Measurements from ENCODE around the gene LIN52.

LIN52 gene

DNA sequence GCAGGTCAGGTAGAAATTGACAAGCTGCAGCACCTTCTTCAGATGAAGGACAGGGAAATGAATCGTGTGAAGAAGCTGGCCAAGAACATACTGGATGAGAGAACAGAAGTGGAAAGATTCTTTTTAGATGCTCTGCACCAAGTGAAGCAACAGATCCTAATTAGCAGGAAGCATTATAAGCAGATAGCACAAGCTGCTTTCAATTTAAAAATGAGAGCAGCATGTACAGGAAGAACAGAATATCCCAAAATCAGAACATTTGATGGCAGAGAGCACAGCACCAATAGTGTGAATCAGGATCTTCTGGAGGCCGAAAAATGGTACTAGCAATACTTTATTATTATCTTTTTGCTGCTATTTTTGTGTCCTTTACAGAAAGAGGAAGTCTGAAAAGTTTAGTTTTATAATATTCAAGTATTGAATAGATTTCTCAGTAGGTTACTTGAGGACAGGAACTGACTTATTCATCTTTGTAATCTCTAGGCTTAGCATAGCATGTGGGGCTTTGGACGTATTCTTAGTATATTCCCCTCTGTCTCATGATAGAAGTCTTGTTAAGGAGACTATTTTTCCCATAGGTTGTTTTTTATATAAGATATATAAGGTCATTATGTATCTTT lies 34.8 kb upstream of the LIN52 start:
- TF ChIP-seq, protein P1, sequence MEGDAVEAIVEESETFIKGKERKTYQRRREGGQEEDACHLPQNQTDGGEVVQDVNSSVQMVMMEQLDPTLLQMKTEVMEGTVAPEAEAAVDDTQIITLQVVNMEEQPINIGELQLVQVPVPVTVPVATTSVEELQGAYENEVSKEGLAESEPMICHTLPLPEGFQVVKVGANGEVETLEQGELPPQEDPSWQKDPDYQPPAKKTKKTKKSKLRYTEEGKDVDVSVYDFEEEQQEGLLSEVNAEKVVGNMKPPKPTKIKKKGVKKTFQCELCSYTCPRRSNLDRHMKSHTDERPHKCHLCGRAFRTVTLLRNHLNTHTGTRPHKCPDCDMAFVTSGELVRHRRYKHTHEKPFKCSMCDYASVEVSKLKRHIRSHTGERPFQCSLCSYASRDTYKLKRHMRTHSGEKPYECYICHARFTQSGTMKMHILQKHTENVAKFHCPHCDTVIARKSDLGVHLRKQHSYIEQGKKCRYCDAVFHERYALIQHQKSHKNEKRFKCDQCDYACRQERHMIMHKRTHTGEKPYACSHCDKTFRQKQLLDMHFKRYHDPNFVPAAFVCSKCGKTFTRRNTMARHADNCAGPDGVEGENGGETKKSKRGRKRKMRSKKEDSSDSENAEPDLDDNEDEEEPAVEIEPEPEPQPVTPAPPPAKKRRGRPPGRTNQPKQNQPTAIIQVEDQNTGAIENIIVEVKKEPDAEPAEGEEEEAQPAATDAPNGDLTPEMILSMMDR (IDR thresholded peaks at IDR 0.05; ENCODE audit: borderline replicate concordance, insufficient read depth, low read depth, low read length): no peak
- H3K4me3 ChIP-seq (ENCODE audit: low read depth, low read length): no peak overlapping the region

- TF ChIP-seq, protein P1 (IDR thresholded peaks at IDR 0.05; ENCODE audit: borderline replicate concordance, insufficient read depth, low read depth, low read length): no peak
- no peak overlapping the region for H3K4me3 ChIP-seq (ENCODE audit: low read depth, low read length)
These were observed 22.0 kb upstream of the LIN52 start for GRCh38 chr14:74062809-74063150.

GRCh38 chr14:74064426-74064825 lies 20.3 kb upstream of the LIN52 start:
- no peak overlapping the region for H3K4me3 ChIP-seq (ENCODE audit: low read depth, low read length)
- TF ChIP-seq, protein P1 (IDR thresholded peaks at IDR 0.05; ENCODE audit: borderline replicate concordance, insufficient read depth, low read depth, low read length): no peak

DNA sequence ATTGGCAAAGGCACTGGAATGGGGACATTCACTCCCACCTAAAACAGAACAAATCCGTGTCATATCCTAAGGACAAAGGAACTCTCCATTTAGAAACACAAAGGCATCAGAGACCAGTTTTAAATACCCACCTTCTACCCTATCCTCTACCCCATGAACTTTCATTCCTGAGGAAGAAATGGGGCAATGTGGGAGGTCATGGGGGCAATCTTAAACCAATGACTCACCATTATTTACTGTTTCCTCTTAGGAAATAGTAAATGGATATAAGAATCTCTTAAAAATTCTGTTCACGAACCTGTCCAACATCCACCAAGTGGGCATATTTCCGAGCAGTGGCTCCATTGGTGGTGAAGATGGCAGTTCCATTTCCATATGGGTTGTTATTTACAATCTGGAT lies 19.9 kb upstream of the LIN52 start:
- TF ChIP-seq, protein P1 (IDR thresholded peaks at IDR 0.05; ENCODE audit: borderline replicate concordance, insufficient read depth, low read depth, low read length): no peak
- no peak overlapping the region for H3K4me3 ChIP-seq (ENCODE audit: low read depth, low read length)

DNA sequence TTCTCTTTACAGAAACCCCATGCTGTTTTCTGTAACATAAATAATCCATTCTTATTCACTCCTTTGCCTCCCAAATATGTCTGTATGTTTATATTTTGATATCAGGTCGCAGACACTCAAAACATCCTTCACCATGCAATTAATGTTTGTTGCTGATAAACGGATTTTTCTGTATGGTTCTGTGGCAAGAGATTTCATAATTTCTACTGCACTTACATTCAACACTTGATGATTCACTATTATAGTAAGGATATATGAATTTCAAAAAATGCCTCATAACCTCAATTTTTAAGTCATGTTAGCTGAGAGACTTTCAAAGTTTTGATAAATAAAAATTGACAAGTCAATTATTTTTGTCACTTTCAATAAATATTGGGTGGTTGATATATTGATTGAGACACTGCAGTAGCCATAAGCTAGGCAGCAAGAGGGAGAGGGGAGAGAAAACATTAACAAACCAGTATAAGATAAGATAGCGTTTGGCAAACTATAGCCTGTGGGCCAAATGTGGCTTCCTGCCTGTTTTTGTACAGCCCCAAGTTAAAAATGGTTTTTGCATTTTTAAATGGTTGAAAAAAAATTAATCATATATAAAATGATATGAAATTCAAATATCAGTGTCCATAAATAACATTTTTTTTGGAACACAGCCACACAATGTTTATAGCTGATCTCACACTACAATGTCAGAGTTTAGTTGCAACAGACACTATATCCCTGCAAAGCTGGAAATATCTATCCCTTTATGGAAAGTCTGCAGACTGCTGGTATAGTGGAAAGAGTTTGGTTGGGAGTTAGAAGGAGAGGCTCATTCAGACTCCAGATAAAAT lies 18.8 kb upstream of the LIN52 start:
- no peak overlapping the region for H3K4me3 ChIP-seq (ENCODE audit: low read depth, low read length)
- TF ChIP-seq, protein P1 (IDR thresholded peaks at IDR 0.05; ENCODE audit: borderline replicate concordance, insufficient read depth, low read depth, low read length): no peak

DNA sequence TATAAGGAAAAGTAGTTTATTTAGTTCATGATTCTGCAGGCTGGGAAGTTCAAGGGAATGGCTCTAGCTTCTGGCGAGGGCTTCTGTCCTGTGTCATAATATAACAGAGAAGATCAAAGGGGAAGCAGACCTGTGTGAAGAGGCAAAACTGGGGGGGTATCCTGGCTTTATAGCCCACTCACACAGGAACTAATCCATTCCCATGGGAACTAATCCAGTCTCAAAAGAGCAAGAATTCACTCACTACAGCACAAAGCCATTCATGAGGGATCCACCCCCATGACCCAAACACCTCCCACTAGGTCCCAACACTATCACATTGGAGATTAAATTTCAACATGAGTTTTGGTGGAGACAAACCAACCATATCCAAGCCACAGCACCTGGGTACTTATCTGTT lies 7.4 kb upstream of the LIN52 start:
- H3K4me3 ChIP-seq (ENCODE audit: low read depth, low read length): no peak overlapping the region
- TF ChIP-seq, protein P1 (IDR thresholded peaks at IDR 0.05; ENCODE audit: borderline replicate concordance, insufficient read depth, low read depth, low read length): no peak
